HepG2 (cell line): Measurements from ENCODE around the gene VWA7. TPM values are rescaled to one million over a fixed set of nuclear protein-coding genes. Genes with fewer than 3 reads are reported as not detected.

Experiments
- CENPT ChIP-seq: sonication (generic); formaldehyde crosslinking; IDR thresholded peaks from 2 replicates; pipeline ENCODE4 v1.8.0; 2022; ENCODE audit warnings: low read depth, mild to moderate bottlenecking, moderate library complexity, missing genetic modification reagents
- ELF4 ChIP-seq: sonication (generic); formaldehyde crosslinking; IDR thresholded peaks from 2 replicates; pipeline ENCODE4 v1.5.0; 2020; ENCODE audit warnings: missing genetic modification reagents, mild to moderate bottlenecking, moderate library complexity, borderline replicate concordance
- HDAC2 ChIP-seq: sonication (generic); formaldehyde crosslinking; IDR thresholded peaks from 2 replicates; pipeline ENCODE4 v1.4.0; 2020; ENCODE audit warnings: missing genetic modification reagents
- KLF12 ChIP-seq: sonication (generic); formaldehyde crosslinking; IDR thresholded peaks from 2 replicates; pipeline ENCODE4 v1.4.0; 2020; ENCODE audit warnings: missing genetic modification reagents, borderline replicate concordance
- KMT2A ChIP-seq: sonication (generic); formaldehyde crosslinking; IDR thresholded peaks from 2 replicates; pipeline ENCODE4 v1.4.0; 2020; ENCODE audit warnings: missing genetic modification reagents
- PATZ1 ChIP-seq: sonication (generic); formaldehyde crosslinking; IDR thresholded peaks from 2 replicates; pipeline ENCODE4 v1.4.0; 2020; ENCODE audit warnings: missing genetic modification reagents
- PLRG1 ChIP-seq: fragments of 450-650 bp; conservative IDR thresholded peaks from 2 replicates; pipeline ENCODE4 v1.6.1; 2016
- POLR2AphosphoS2 ChIP-seq: IDR thresholded peaks from 2 replicates; pipeline ENCODE4 v1.6.1; 2011; ENCODE audit warnings: low read depth, low read length, improper control_type of control experiment
- SP1 ChIP-seq, 2 experiments: fragments of 450-650 bp in 1 of 2; sonication (generic) in 1 of 2; formaldehyde crosslinking in 1 of 2; IDR thresholded peaks; 2 replicates each; pipeline versions ENCODE4 v1.4.0 to v1.6.1; 2016 to 2020; ENCODE audit warnings: missing genetic modification reagents in 1 of 2
- SRY ChIP-seq: sonication (generic); formaldehyde crosslinking; IDR thresholded peaks from 2 replicates; pipeline ENCODE4 v1.8.0; 2022; ENCODE audit warnings: mild to moderate bottlenecking, missing genetic modification reagents
- TAF1 ChIP-seq: sonication (generic); formaldehyde crosslinking; IDR thresholded peaks from 2 replicates; pipeline ENCODE4 v1.4.0; 2020; ENCODE audit warnings: missing genetic modification reagents
- ZBTB1 ChIP-seq: sonication (generic); formaldehyde crosslinking; IDR thresholded peaks from 2 replicates; pipeline ENCODE4 v1.4.0; 2020; ENCODE audit warnings: missing genetic modification reagents, borderline replicate concordance
- ZBTB8A ChIP-seq: sonication (generic); formaldehyde crosslinking; IDR thresholded peaks from 2 replicates; pipeline ENCODE4 v1.4.0; 2020; ENCODE audit warnings: mild to moderate bottlenecking, low read depth, missing genetic modification reagents, borderline replicate concordance
- ZFX ChIP-seq: sonication (generic); formaldehyde crosslinking; IDR thresholded peaks from 2 replicates; pipeline ENCODE4 v1.4.0; 2020; ENCODE audit warnings: mild to moderate bottlenecking, low read depth, missing genetic modification reagents, moderate library complexity
- ZNF441 ChIP-seq: sonication (generic); formaldehyde crosslinking; IDR thresholded peaks from 2 replicates; pipeline ENCODE4 v1.7.0; 2021; ENCODE audit warnings: missing genetic modification reagents, borderline replicate concordance
- ZNF691 ChIP-seq: sonication (generic); formaldehyde crosslinking; IDR thresholded peaks from 2 replicates; pipeline ENCODE4 v1.4.0; 2020; ENCODE audit warnings: missing genetic modification reagents, low read depth, mild to moderate bottlenecking, borderline replicate concordance
- ZNF75D ChIP-seq: sonication (generic); formaldehyde crosslinking; IDR thresholded peaks from 2 replicates; pipeline ENCODE4 v1.8.1; 2023; ENCODE audit warnings: missing genetic modification reagents, mild to moderate bottlenecking, borderline replicate concordance
- polyA plus RNA-seq, 8 experiments: library from polyadenylated mRNA; depleted of rRNA in 3 of 8; stranded (reverse) in 7 of 8; unstranded in 1 of 8; fragments of >200 nt; fragmentation: Illumina TruSeq in 4 of 8; extraction: Trizol in 4 of 8; gene quantifications; 2 replicates each; pipeline versions ENCODE4 v1.2.1 to v1.2.3, GENCODE V29; 2011 to 2016; ENCODE audit warnings: low read depth in 4 of 8, missing spikeins in 1 of 8, mixed read lengths in 1 of 8; ENCODE audit not compliant: insufficient read depth in 1 of 8
- total RNA-seq, 5 experiments: library from RNA; depleted of rRNA; stranded (reverse); fragments of >200 nt; fragmentation: Illumina TruSeq; extraction: Trizol; gene quantifications; 2 replicates each; pipeline ENCODE4 v1.2.3, GENCODE V29; 2016; ENCODE audit warnings: low read depth in 1 of 5
- TF ChIP-seq, protein P1 (sequence below): sonication (generic); formaldehyde crosslinking; IDR thresholded peaks from 2 replicates; pipeline ENCODE4 v1.4.0; 2020; ENCODE audit warnings: mild to moderate bottlenecking, missing genetic modification reagents
- TF ChIP-seq, protein P2 (sequence below): sonication (generic); formaldehyde crosslinking; conservative IDR thresholded peaks from 2 replicates; pipeline ENCODE4 v1.4.0; 2020; ENCODE audit warnings: missing genetic modification reagents

Gene VWA7
- total and polyA plus RNA-seq, 2 of the 13 experiments (the other 11 are each of a cell fraction or from before 2014, with no cell fraction given), result 0.86 to 3.3 TPM

- TF ChIP-seq, protein P1, sequence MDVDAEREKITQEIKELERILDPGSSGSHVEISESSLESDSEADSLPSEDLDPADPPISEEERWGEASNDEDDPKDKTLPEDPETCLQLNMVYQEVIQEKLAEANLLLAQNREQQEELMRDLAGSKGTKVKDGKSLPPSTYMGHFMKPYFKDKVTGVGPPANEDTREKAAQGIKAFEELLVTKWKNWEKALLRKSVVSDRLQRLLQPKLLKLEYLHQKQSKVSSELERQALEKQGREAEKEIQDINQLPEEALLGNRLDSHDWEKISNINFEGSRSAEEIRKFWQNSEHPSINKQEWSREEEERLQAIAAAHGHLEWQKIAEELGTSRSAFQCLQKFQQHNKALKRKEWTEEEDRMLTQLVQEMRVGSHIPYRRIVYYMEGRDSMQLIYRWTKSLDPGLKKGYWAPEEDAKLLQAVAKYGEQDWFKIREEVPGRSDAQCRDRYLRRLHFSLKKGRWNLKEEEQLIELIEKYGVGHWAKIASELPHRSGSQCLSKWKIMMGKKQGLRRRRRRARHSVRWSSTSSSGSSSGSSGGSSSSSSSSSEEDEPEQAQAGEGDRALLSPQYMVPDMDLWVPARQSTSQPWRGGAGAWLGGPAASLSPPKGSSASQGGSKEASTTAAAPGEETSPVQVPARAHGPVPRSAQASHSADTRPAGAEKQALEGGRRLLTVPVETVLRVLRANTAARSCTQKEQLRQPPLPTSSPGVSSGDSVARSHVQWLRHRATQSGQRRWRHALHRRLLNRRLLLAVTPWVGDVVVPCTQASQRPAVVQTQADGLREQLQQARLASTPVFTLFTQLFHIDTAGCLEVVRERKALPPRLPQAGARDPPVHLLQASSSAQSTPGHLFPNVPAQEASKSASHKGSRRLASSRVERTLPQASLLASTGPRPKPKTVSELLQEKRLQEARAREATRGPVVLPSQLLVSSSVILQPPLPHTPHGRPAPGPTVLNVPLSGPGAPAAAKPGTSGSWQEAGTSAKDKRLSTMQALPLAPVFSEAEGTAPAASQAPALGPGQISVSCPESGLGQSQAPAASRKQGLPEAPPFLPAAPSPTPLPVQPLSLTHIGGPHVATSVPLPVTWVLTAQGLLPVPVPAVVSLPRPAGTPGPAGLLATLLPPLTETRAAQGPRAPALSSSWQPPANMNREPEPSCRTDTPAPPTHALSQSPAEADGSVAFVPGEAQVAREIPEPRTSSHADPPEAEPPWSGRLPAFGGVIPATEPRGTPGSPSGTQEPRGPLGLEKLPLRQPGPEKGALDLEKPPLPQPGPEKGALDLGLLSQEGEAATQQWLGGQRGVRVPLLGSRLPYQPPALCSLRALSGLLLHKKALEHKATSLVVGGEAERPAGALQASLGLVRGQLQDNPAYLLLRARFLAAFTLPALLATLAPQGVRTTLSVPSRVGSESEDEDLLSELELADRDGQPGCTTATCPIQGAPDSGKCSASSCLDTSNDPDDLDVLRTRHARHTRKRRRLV (CRISPR knock-in tag), result peak; percentile 88
- TF ChIP-seq ZNF75D (CRISPR knock-in tag) (no peak), POLR2AphosphoS2 (no peak), KMT2A (CRISPR knock-in tag) (peak; percentile 78), PATZ1 (CRISPR knock-in tag) (peak; percentile 92), ELF4 (CRISPR knock-in tag) (no peak), TAF1 (CRISPR knock-in tag) (peak; percentile 91), ZBTB8A (CRISPR knock-in tag) (0 out of 2 replicates have a peak, but pooled peaks have one; percentile 59), SP1 (IDR thresholded peaks at IDR 0.05) (no peak), SP1 (CRISPR knock-in tag; IDR thresholded peaks at IDR 0.05) (peak; percentile 77), ZFX (CRISPR knock-in tag) (peak; percentile 99), KLF12 (peak; percentile 89), HDAC2 (CRISPR knock-in tag) (peak; percentile 92), SRY (no peak), ZBTB1 (no peak), ZNF691 (peak; percentile 99), PLRG1 (no peak), ZNF441 (CRISPR knock-in tag) (peak; percentile 91), CENPT (CRISPR knock-in tag) (no peak; the same call in 1 of the 2 replicates)
- TF ChIP-seq, protein P2, sequence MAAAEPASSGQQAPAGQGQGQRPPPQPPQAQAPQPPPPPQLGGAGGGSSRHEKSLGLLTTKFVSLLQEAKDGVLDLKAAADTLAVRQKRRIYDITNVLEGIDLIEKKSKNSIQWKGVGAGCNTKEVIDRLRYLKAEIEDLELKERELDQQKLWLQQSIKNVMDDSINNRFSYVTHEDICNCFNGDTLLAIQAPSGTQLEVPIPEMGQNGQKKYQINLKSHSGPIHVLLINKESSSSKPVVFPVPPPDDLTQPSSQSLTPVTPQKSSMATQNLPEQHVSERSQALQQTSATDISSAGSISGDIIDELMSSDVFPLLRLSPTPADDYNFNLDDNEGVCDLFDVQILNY (CRISPR knock-in tag), result no peak; the same call in 1 of the 2 replicates
Observed at GRCh38 chr6:31806470-31807272, 29.5 kb upstream of the VWA7 start, which contains the start of gene LSM2 (continued).
